ENCODE measurements around the gene DDX43. TPM values are rescaled to one million over a fixed set of nuclear protein-coding genes. Genes with fewer than 3 reads are reported as not detected.

The DDX43 gene
- total RNA-seq, 1 experiment from 2014 or later: 0.33 TPM

DNA sequence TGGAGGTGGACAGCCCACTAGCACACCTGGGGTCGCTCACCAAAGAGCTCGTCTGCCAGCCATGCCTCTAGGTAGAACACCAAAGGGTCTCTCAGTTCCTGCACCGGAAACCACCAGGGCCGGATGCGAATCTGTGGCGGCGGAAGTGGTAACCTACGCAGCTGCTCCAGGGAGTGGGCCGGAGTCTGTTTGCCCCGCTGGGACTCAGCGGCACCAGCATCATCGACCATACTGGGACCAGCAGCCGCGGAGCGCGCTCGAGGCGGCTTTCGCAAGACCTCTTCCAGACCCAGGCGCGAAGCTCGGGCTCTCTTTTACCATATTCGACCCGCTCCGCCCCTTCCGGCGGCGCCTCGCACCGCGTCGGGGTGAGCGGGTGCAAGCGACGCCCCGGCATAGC is 25.1 kb upstream of the DDX43 start, which contains the start of gene OOEP:
Gene OOEP (minus strand): TSS at position 335 of the 400 bp plus-strand sequence. CDS start 105 bp downstream, at position 230.
- no peak within 1 kb of the TSS for H2BK5ac ChIP-seq (ENCODE audit: insufficient read length, low read length)
- H3K18ac ChIP-seq (ENCODE audit: insufficient read length, low read depth, low read length): no peak within 1 kb of the TSS
- H3K27ac ChIP-seq (ENCODE audit: insufficient read length, low read depth, low read length): no peak within 1 kb of the TSS
- H2BK20ac ChIP-seq (ENCODE audit: low read depth, low read length, poor library complexity, severe bottlenecking): no peak within 1 kb of the TSS
- Mint-ChIP-seq H3K36me3 (ENCODE audit: insufficient read depth in 1 of 3, low read depth in 3 of 3) (peaks cover 0 to 2% (median 0%) of the 10 kb centered on the region in 3 experiments; a peak in 2 of 7 replicates), H3K27ac (no peak within 1 kb of the TSS), H3K9me3 (peaks cover 0 to 14% of the 10 kb centered on the region in 2 experiments; a peak in 3 of 5 replicates), H3K4me3 (no peak within 1 kb of the TSS), H3K4me1 (peaks cover 10 to 13% of the 10 kb centered on the region in 2 experiments), H3K27me3 (ENCODE audit: low read depth) (peaks cover 2% of the 10 kb centered on the region; the same call in 1 of the 2 replicates)
- H3T11ph ChIP-seq (ENCODE audit: low read length): no peak within 1 kb of the TSS
- H3K79me1 ChIP-seq (ENCODE audit: insufficient read depth, low read depth, low read length, poor library complexity, severe bottlenecking): no peaks in the 10 kb centered on the region
- no peak within 1 kb of the TSS for H4K5ac ChIP-seq (ENCODE audit: insufficient read length, low read depth, low read length)
- peaks cover 2% of the 10 kb centered on the region; the same call in 1 of the 2 replicates for H3K4me1 ChIP-seq (ENCODE audit: insufficient read depth, low read length)
- no peak for DNase-seq
- no peak within 1 kb of the TSS for H2BK12ac ChIP-seq (ENCODE audit: insufficient read length, low read depth, low read length)
- TF ChIP-seq, protein P1, sequence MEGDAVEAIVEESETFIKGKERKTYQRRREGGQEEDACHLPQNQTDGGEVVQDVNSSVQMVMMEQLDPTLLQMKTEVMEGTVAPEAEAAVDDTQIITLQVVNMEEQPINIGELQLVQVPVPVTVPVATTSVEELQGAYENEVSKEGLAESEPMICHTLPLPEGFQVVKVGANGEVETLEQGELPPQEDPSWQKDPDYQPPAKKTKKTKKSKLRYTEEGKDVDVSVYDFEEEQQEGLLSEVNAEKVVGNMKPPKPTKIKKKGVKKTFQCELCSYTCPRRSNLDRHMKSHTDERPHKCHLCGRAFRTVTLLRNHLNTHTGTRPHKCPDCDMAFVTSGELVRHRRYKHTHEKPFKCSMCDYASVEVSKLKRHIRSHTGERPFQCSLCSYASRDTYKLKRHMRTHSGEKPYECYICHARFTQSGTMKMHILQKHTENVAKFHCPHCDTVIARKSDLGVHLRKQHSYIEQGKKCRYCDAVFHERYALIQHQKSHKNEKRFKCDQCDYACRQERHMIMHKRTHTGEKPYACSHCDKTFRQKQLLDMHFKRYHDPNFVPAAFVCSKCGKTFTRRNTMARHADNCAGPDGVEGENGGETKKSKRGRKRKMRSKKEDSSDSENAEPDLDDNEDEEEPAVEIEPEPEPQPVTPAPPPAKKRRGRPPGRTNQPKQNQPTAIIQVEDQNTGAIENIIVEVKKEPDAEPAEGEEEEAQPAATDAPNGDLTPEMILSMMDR (conservative IDR thresholded peaks at IDR 0.05): no peak
- H3K56ac ChIP-seq (ENCODE audit: insufficient read length, low read depth, low read length): no peak within 1 kb of the TSS
- H4K20me1 ChIP-seq (ENCODE audit: control insufficient read depth, insufficient read depth, insufficient read length): no peaks in the 10 kb centered on the region
- no peaks in the 10 kb centered on the region for H3K9me3 ChIP-seq (ENCODE audit: control insufficient read depth, low read depth, low read length)
- WGBS (ENCODE audit: extremely low coverage, insufficient read length, low lambda C conversion rate): no CpG with 5 or more reads among the region's 36 CpGs
- H2BK120ac ChIP-seq (ENCODE audit: low read depth, low read length, poor library complexity, severe bottlenecking): no peak within 1 kb of the TSS
- H3K23ac ChIP-seq (ENCODE audit: insufficient read length, low read depth, low read length): no peak within 1 kb of the TSS
- H3K4ac ChIP-seq (ENCODE audit: low read depth, low read length): no peak within 1 kb of the TSS
- H2BK15ac ChIP-seq (ENCODE audit: low read depth, low read length): no peak within 1 kb of the TSS
- H3K4me2 ChIP-seq (ENCODE audit: insufficient read depth, insufficient read length, low read length): no peak within 1 kb of the TSS
- H3K9ac ChIP-seq (ENCODE audit: extremely low read depth, insufficient read length, low read length): no peak within 1 kb of the TSS
- H4K91ac ChIP-seq (ENCODE audit: insufficient read length, low read depth, low read length): no peak within 1 kb of the TSS
- H3K79me2 ChIP-seq (ENCODE audit: insufficient read depth, low read length): no peaks in the 10 kb centered on the region
- H3K23me2 ChIP-seq (ENCODE audit: insufficient read length, low read depth, low read length, poor library complexity, severe bottlenecking): no peaks in the 10 kb centered on the region
- no peak within 1 kb of the TSS for H2AFZ ChIP-seq (ENCODE audit: low read length)
- H4K8ac ChIP-seq (replicated peaks; ENCODE audit: insufficient read length, low read depth, low read length): no peak within 1 kb of the TSS
- no peak within 1 kb of the TSS for H2AK5ac ChIP-seq (ENCODE audit: insufficient read length, low read length)
- H3K14ac ChIP-seq (ENCODE audit: insufficient read depth, low read length): no peak within 1 kb of the TSS; the same call in 1 of the 2 replicates
- no peaks in the 10 kb centered on the region for H3K27me3 ChIP-seq (ENCODE audit: insufficient read depth, low read length)

Measured in H9 (cell line).